ENCODE data around the gene ITPK1.
A peak's percentile ranks its signal among the peaks of the same experiment; 100 is the strongest.

The ITPK1 gene

DNA sequence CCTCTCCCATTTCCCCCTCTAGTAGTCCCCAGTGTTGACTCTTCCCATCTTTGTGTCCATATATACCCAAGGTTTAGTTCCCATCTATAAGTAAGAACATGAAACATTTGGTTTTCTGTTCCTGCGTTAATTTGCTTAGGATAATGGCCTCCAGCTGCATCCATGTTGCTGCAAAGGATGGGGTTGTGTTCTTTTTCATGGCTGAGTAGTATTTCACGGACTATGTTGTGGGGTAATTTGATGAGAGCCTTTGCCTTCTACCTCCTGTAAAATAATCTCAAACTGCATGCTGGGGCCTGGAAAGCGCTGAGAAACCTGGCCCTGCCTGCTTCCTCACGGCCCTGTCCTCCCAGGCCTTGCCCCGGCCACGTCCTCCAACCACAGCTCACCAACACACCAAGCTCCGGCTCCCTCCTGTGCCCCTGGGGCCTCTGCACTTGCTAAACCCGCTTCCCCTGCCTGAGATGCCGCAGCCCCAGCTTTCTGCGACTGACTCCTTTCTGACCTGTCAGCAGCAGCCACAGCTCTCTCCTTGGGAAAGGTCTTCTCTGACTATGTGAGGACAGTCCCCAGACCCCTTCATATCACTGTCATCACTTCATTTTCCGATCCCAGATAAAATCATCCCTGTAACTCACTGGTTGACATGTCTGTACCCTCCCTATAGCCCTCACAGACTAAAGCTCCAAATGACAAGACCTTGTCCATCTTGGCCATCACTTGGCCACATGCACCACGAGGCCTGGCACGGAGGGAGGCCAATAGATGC lies 19.8 kb downstream of the ITPK1 start:
- H3K36me3 ChIP-seq (ENCODE audit: control insufficient read depth in 1 of 2, insufficient read depth in 2 of 2, low read depth in 1 of 2, low read length in 2 of 2): peaks cover 0 to 3% of the 10 kb centered on the region in 2 experiments
- H3K27me3 ChIP-seq (ENCODE audit: control insufficient read depth in 1 of 2, insufficient read depth in 1 of 2, low read length in 2 of 2): no peaks in the 10 kb centered on the region
- no peak overlapping the region for H2BK15ac ChIP-seq (ENCODE audit: low read depth, poor library complexity, severe bottlenecking)
- H3K4me1 ChIP-seq (ENCODE audit: control insufficient read depth, insufficient read depth, low read depth, low read length): peaks cover 2% of the 10 kb centered on the region
- H3K9ac ChIP-seq (ENCODE audit: low read length): no peak overlapping the region
- no peak overlapping the region for H4K91ac ChIP-seq (ENCODE audit: low read length)
- no peak overlapping the region for H3K18ac ChIP-seq (ENCODE audit: low read depth in 1 of 2, low read length in 2 of 2)
- H2AFZ ChIP-seq (ENCODE audit: low read depth, low read length): no peak overlapping the region
- H3K4me2 ChIP-seq (ENCODE audit: low read length, poor library complexity, severe bottlenecking): no peak overlapping the region
- H3K4ac ChIP-seq (ENCODE audit: low read depth in 1 of 2, low read length in 2 of 2): no peak overlapping the region
- H2BK12ac ChIP-seq (ENCODE audit: low read length in 2 of 2): no peak overlapping the region
- WGBS: 91% methylated on average over 12 of the region's 13 CpGs
- no peak overlapping the region for H4K8ac ChIP-seq (ENCODE audit: low read length)
- H3K79me1 ChIP-seq (replicated peaks; ENCODE audit: low read length, poor library complexity, severe bottlenecking): peaks cover 47% of the 10 kb centered on the region
- no peak overlapping the region for H2AK5ac ChIP-seq (ENCODE audit: low read length, severe bottlenecking)
- no peak overlapping the region for H3K27ac ChIP-seq (ENCODE audit: low read length, poor library complexity, severe bottlenecking)
- no peak overlapping the region for H3K23ac ChIP-seq (ENCODE audit: low read length in 2 of 2)
- H3K14ac ChIP-seq (ENCODE audit: low read length in 2 of 2): peak overlapping the region in 1 of 2 experiments; percentile 18
- no peak overlapping the region for H2BK120ac ChIP-seq (ENCODE audit: low read depth, low read length)
- H2BK5ac ChIP-seq (ENCODE audit: low read depth, low read length, poor library complexity, severe bottlenecking): no peak overlapping the region
- H3K9me3 ChIP-seq (ENCODE audit: control insufficient read depth, low read length): no peaks in the 10 kb centered on the region
- no peak for DNase-seq
- H3K4me3 ChIP-seq (ENCODE audit: insufficient read depth in 1 of 2, low read depth in 1 of 2, low read length in 2 of 2): no peak overlapping the region

DNA sequence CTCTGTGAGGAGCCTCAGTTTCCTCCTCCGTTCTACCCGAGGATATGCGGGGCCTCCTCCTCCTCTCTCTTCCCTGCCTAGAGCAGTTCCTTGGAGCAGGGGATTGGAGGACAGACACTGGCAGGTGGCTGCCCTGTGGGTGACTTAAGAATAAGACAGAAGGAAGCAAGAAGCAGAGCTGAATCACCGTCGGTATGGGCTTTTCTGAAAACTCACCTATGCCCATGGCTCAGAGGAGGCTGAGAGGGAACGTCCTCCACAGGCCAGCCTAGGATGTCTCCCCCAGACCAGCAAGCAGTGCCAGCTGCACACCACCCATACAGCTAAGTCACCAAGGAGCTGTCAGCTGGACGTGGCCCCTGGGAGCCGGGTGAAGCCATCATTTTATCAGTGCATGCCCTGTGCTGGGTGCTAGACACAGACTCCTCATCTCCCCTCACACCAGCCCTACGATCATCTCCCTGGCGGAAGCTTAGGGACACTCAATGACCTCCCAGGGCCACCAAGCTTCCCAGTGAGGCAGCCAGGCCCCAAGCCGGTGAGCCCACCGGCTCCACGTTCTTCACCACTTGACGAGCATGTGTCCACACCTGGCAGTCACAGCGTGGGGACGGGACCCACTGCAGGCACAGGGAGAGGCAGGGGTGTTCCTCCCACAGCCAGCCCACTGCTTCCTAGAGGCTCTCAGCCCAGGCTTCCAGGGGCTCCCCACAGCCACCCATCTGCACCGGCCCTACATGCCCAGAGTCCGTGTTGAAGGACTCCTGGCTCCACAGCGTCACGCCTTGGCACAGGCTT lies 21.4 kb downstream of the ITPK1 start:
- 91% methylated on average over 17 of the region's 20 CpGs for WGBS
- Histone ChIP-seq H2BK12ac (ENCODE audit: low read length in 2 of 2) (no peak overlapping the region), H3K18ac (ENCODE audit: low read depth in 1 of 2, low read length in 2 of 2) (no peak overlapping the region), H3K9ac (ENCODE audit: low read length) (no peak overlapping the region), H3K27ac (ENCODE audit: low read length, poor library complexity, severe bottlenecking) (no peak overlapping the region), H4K8ac (ENCODE audit: low read length) (no peak overlapping the region), H2BK5ac (ENCODE audit: low read depth, low read length, poor library complexity, severe bottlenecking) (no peak overlapping the region), H3K9me3 (ENCODE audit: control insufficient read depth, low read length) (no peaks in the 10 kb centered on the region), H3K4me3 (ENCODE audit: insufficient read depth in 1 of 2, low read depth in 1 of 2, low read length in 2 of 2) (no peak overlapping the region), H2AK5ac (ENCODE audit: low read length, severe bottlenecking) (no peak overlapping the region), H2AFZ (ENCODE audit: low read depth, low read length) (no peak overlapping the region), H2BK120ac (ENCODE audit: low read depth, low read length) (no peak overlapping the region), H3K79me1 (replicated peaks; ENCODE audit: low read length, poor library complexity, severe bottlenecking) (peaks cover 38% of the 10 kb centered on the region), H3K4me2 (ENCODE audit: low read length, poor library complexity, severe bottlenecking) (no peak overlapping the region), H3K14ac (ENCODE audit: low read length in 2 of 2) (no peak overlapping the region), H3K4me1 (ENCODE audit: control insufficient read depth, insufficient read depth, low read depth, low read length) (peaks cover 11% of the 10 kb centered on the region), H3K36me3 (ENCODE audit: control insufficient read depth in 1 of 2, insufficient read depth in 2 of 2, low read depth in 1 of 2, low read length in 2 of 2) (peaks cover 0 to 3% of the 10 kb centered on the region in 2 experiments), H2BK15ac (ENCODE audit: low read depth, poor library complexity, severe bottlenecking) (no peak overlapping the region), H3K4ac (ENCODE audit: low read depth in 1 of 2, low read length in 2 of 2) (no peak overlapping the region), H4K91ac (ENCODE audit: low read length) (peak overlapping the region; percentile 25), H3K23ac (ENCODE audit: low read length in 2 of 2) (no peak overlapping the region), H3K27me3 (ENCODE audit: control insufficient read depth in 1 of 2, insufficient read depth in 1 of 2, low read length in 2 of 2) (no peaks in the 10 kb centered on the region)
- DNase-seq: no peak

DNA sequence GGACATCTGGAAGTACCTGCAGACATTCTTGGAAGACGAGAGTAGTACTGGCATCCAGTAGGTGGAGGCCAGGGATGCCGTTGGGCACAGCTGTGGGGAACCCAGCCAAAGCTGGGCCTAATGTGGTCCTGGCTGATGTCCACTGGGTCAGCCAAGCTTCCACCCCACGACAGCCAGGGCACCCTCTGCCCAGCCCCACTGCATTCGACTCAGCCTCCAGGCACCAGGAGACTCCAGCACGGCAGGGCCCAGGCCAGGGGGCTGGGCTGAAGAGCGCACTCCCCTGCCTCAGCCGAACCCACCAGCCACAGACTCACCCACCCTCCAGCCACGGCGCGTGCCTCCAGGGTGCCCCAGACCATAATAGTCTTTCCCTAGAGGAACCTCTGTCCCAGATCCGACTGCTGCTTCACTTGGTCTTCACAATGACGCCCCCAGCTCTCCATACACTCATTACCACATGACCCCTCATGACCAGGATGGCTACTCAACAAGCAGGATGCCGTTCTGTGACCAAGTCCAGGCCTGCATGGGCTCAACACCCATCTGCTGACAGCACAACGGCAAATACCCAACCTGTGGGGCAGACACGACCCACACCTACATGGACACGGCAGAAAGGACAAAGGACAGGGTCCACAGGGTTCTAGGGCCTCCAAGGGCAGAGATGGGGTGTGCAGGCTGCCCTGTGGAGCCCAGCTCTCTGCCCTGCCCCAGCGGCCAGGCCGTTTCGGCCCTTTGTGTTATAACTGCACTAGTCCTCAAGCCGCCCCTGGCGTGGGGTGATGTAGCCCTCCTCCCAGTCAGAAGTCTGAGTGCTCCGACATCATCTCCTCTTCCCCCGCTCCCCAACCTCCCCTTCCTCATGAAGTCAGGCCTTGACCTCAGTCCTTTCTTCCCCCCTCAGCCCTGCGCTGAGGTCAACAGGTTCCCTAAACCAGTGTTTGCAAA lies 22.8 kb downstream of the ITPK1 start:
- Histone ChIP-seq H3K36me3 (ENCODE audit: control insufficient read depth in 1 of 2, insufficient read depth in 2 of 2, low read depth in 1 of 2, low read length in 2 of 2) (peaks cover 0 to 3% of the 10 kb centered on the region in 2 experiments), H2BK12ac (ENCODE audit: low read length in 2 of 2) (no peak overlapping the region), H3K14ac (ENCODE audit: low read length in 2 of 2) (peak overlapping the region in 1 of 2 experiments; percentile 68), H2BK120ac (ENCODE audit: low read depth, low read length) (no peak overlapping the region), H3K79me1 (replicated peaks; ENCODE audit: low read length, poor library complexity, severe bottlenecking) (peaks cover 37% of the 10 kb centered on the region), H3K9ac (ENCODE audit: low read length) (no peak overlapping the region), H3K18ac (ENCODE audit: low read depth in 1 of 2, low read length in 2 of 2) (no peak overlapping the region), H2AFZ (ENCODE audit: low read depth, low read length) (no peak overlapping the region), H2BK5ac (ENCODE audit: low read depth, low read length, poor library complexity, severe bottlenecking) (no peak overlapping the region), H2AK5ac (ENCODE audit: low read length, severe bottlenecking) (no peak overlapping the region), H3K4me2 (ENCODE audit: low read length, poor library complexity, severe bottlenecking) (no peak overlapping the region), H3K27ac (ENCODE audit: low read length, poor library complexity, severe bottlenecking) (no peak overlapping the region), H3K27me3 (ENCODE audit: control insufficient read depth in 1 of 2, insufficient read depth in 1 of 2, low read length in 2 of 2) (no peaks in the 10 kb centered on the region), H4K91ac (ENCODE audit: low read length) (no peak overlapping the region), H4K8ac (ENCODE audit: low read length) (no peak overlapping the region), H2BK15ac (ENCODE audit: low read depth, poor library complexity, severe bottlenecking) (no peak overlapping the region), H3K23ac (ENCODE audit: low read length in 2 of 2) (peak overlapping the region in 1 of 2 experiments; percentile 10), H3K4me3 (ENCODE audit: insufficient read depth in 1 of 2, low read depth in 1 of 2, low read length in 2 of 2) (no peak overlapping the region), H3K4ac (ENCODE audit: low read depth in 1 of 2, low read length in 2 of 2) (no peak overlapping the region), H3K4me1 (ENCODE audit: control insufficient read depth, insufficient read depth, low read depth, low read length) (peaks cover 14% of the 10 kb centered on the region), H3K9me3 (ENCODE audit: control insufficient read depth, low read length) (no peaks in the 10 kb centered on the region)
- WGBS: 83% methylated on average over 24 of the region's 24 CpGs
- no peak for DNase-seq

All from mesenchymal stem cell (in vitro differentiated cells and primary cell).